PC-9 (cell line): Measurements from ENCODE around the gene IL11. TPM values are rescaled to one million over a fixed set of nuclear protein-coding genes. Genes with fewer than 3 reads are reported as not detected.
"Not testable (repeated sequence)": the region's sequence is repeated elsewhere in the genome, so short reads cannot be mapped to it uniquely, and the experiment has no call there.

ENCODE experiments used
- BruUV-seq: library from RNA; stranded (reverse); fragments of 400-500 nt; replicated peaks from 2 replicates; lab custom pipeline; 2021; lab: Mats Ljungman, UMichigan
- CTCF ChIA-PET: fragments of 300-600 bp; sonication (Branson Sonifier 250); formaldehyde crosslinking; loops from one replicate; lab custom pipeline; 2022; ENCODE audit warnings: antibody characterized with exemption; lab: Charles Lee
- POLR2A ChIA-PET: fragments of 300-600 bp; sonication (Branson Sonifier 250); formaldehyde crosslinking; loops from one replicate; lab custom pipeline; 2022; ENCODE audit warnings: antibody characterized with exemption; ENCODE audit not compliant: unreplicated experiment; lab: Charles Lee
- DNase-seq, 2 experiments: peaks; one replicate each; pipeline versions ENCODE4 v3.0.0 to v3.0.0-alpha.2; 2015 to 2022; ENCODE audit warnings: mixed read lengths in 1 of 2
- H2AFZ ChIP-seq: fragments of 200-600 bp; sonication (generic); 2 replicates; pipeline ENCODE4 v1.8.1; 2017; ENCODE audit warnings: antibody characterized with exemption
- H3F3A ChIP-seq: fragments of 200-600 bp; sonication (generic); 2 replicates; pipeline ENCODE4 v1.8.1; 2017; ENCODE audit warnings: antibody characterized with exemption, mild to moderate bottlenecking, low read depth; ENCODE audit not compliant: insufficient read depth
- H3K27ac ChIP-seq: fragments of 200-600 bp; sonication (generic); 2 replicates; pipeline ENCODE4 v1.6.1; 2016; ENCODE audit warnings: mixed run types
- H3K27me3 ChIP-seq: fragments of 200-600 bp; sonication (generic); 2 replicates; pipeline ENCODE4 v1.6.1; 2016; ENCODE audit warnings: low read depth, mixed run types; ENCODE audit not compliant: insufficient read depth
- H3K36me3 ChIP-seq: fragments of 200-600 bp; sonication (generic); 2 replicates; pipeline ENCODE4 v1.6.1; 2016; ENCODE audit warnings: low read depth, mixed run types
- H3K4me1 ChIP-seq: fragments of 200-600 bp; sonication (generic); replicated peaks from 2 replicates; pipeline ENCODE4 v1.6.1; 2016; ENCODE audit warnings: mixed run types; ENCODE audit not compliant: insufficient read depth
- H3K4me2 ChIP-seq: fragments of 200-600 bp; sonication (generic); 2 replicates; pipeline ENCODE4 v1.6.1; 2017; ENCODE audit warnings: mixed run types
- H3K4me3 ChIP-seq: fragments of 200-600 bp; sonication (generic); 2 replicates; pipeline ENCODE4 v1.6.1; 2016; ENCODE audit warnings: mixed run types
- H3K79me2 ChIP-seq: fragments of 200-600 bp; sonication (generic); 2 replicates; pipeline ENCODE4 v1.6.1; 2017; ENCODE audit warnings: low read depth, mixed run types
- H3K9me2 ChIP-seq: fragments of 200-600 bp; sonication (generic); 2 replicates; pipeline ENCODE4 v1.8.1; 2017; ENCODE audit warnings: mild to moderate bottlenecking; ENCODE audit not compliant: insufficient read depth
- H3K9me3 ChIP-seq: fragments of 200-600 bp; sonication (generic); 2 replicates; pipeline ENCODE4 v1.8.1; 2016; ENCODE audit warnings: low read depth; ENCODE audit not compliant: insufficient read depth
- H4K20me1 ChIP-seq: fragments of 200-600 bp; sonication (generic); 2 replicates; pipeline ENCODE4 v1.8.1; 2017; ENCODE audit not compliant: insufficient read depth
- EZH2 ChIP-seq: fragments of 200-600 bp; sonication (generic); IDR thresholded peaks from 2 replicates; pipeline ENCODE4 v1.8.0; 2017; ENCODE audit warnings: antibody characterized with exemption, low read depth
- intact Hi-C: fragments of 100-400 bp; cut with micrococcal nuclease; formaldehyde crosslinking; loops from one replicate; pipeline ENCODE4 v1.10.0; 2022; ENCODE audit not compliant: unreplicated experiment
- total RNA-seq: library from RNA; stranded (reverse); gene quantifications from 2 replicates; pipeline ENCODE4 v1.2.3, GENCODE V29; 2021
- TF ChIP-seq, protein P1 (sequence below): fragments of 200-600 bp; sonication (generic); conservative IDR thresholded peaks from 2 replicates; pipeline ENCODE4 v1.6.1; 2017; ENCODE audit warnings: mixed run types, antibody characterized with exemption, mild to moderate bottlenecking, moderate library complexity

The IL11 gene
- total RNA-seq, 1 experiment from 2014 or later, result 4.1 TPM

GRCh38 chr19:55328774-55329318 is 41.4 kb downstream of the IL11 start:
- CTCF ChIA-PET, DNase-seq: not testable (repeated sequence)

DNA sequence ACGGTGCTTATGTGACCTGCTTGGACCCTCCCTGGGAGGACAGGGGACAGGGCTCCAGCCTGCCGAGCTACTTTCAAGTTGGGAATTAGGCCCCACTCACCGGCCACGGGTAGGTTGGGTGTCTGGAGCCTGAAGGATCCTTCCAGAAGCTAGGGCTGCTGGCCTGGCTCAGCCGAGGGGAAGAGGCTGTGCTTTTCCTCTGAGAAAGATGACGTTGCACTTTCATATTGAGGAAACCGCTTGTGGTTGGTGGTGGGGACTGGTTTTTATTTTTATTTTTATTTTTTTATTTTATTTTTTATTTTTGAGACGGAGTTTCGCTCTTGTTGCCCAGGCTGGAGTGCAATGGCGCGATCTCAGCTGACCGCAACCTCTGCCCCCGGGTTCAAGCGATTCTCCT is 45.1 kb downstream of the IL11 start, which contains the start of gene TMEM150B:
TMEM150B (minus strand) TSS at position 170 of the 400 bp plus-strand sequence. CDS start 4,305 bp downstream, outside the sequence.
- ChIA-PET CTCF (no interaction called here), POLR2A (no interaction called here)
- TF ChIP-seq EZH2, result no peak
- TF ChIP-seq, protein P1, sequence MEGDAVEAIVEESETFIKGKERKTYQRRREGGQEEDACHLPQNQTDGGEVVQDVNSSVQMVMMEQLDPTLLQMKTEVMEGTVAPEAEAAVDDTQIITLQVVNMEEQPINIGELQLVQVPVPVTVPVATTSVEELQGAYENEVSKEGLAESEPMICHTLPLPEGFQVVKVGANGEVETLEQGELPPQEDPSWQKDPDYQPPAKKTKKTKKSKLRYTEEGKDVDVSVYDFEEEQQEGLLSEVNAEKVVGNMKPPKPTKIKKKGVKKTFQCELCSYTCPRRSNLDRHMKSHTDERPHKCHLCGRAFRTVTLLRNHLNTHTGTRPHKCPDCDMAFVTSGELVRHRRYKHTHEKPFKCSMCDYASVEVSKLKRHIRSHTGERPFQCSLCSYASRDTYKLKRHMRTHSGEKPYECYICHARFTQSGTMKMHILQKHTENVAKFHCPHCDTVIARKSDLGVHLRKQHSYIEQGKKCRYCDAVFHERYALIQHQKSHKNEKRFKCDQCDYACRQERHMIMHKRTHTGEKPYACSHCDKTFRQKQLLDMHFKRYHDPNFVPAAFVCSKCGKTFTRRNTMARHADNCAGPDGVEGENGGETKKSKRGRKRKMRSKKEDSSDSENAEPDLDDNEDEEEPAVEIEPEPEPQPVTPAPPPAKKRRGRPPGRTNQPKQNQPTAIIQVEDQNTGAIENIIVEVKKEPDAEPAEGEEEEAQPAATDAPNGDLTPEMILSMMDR, result no peak
- H2AFZ ChIP-seq, result no peak within 1 kb of the TSS
- H3K9me3 ChIP-seq, result no peaks in the 10 kb centered on the region
- intact Hi-C loops, result no loop called here
- no peaks in the 10 kb centered on the region for H3K36me3 ChIP-seq
- H3K9me2 ChIP-seq, result no peaks in the 10 kb centered on the region
- H3K4me1 ChIP-seq, result peaks cover 19% of the 10 kb centered on the region
- no peaks in the 10 kb centered on the region for H4K20me1 ChIP-seq
- H3F3A ChIP-seq, result peaks cover 23% of the 10 kb centered on the region; the same call in 1 of the 2 replicates
- no peaks in the 10 kb centered on the region for H3K79me2 ChIP-seq
- H3K27me3 ChIP-seq, result no peaks in the 10 kb centered on the region
- H3K27ac ChIP-seq, result no peak within 1 kb of the TSS
- DNase-seq, result no peak
- H3K4me3 ChIP-seq, result no peak within 1 kb of the TSS
- no peak within 1 kb of the TSS for H3K4me2 ChIP-seq
- BruUV-seq, result no TSS peak

More at GRCh38 chr19:55328774-55329318, 41.4 kb downstream of the IL11 start:
- H3K4me1 ChIP-seq, result peaks cover 17% of the 10 kb centered on the region
- H3K4me2 ChIP-seq, intact Hi-C loops, H3K4me3 ChIP-seq, H3K36me3 ChIP-seq, H3K27ac ChIP-seq, H3K9me2 ChIP-seq, BruUV-seq, H3K79me2 ChIP-seq, H3K9me3 ChIP-seq, H4K20me1 ChIP-seq, H3K27me3 ChIP-seq, H2AFZ ChIP-seq: not testable (repeated sequence)
- POLR2A ChIA-PET, result interaction anchor here (0.6 to 1.9 kb wide), 2 partner anchors 10 to 17 kb away, joined by 7 to 28 read pairs; partner anchors contain the start of gene KMT5C
- peaks cover 33% of the 10 kb centered on the region; the same call in 1 of the 2 replicates for H3F3A ChIP-seq

- CTCF ChIA-PET, result no interaction called here
- intact Hi-C loops, result no loop called here
- Histone ChIP-seq H3K27ac (no peak overlapping the region), H2AFZ (no peak overlapping the region), H3K79me2 (no peaks in the 10 kb centered on the region), H3K36me3 (no peaks in the 10 kb centered on the region), H4K20me1 (no peaks in the 10 kb centered on the region), H3K27me3 (no peaks in the 10 kb centered on the region), H3K4me1 (peaks cover 14% of the 10 kb centered on the region), H3K4me2 (no peak overlapping the region), H3F3A (peaks cover 23% of the 10 kb centered on the region; the same call in 1 of the 2 replicates), H3K9me2 (no peaks in the 10 kb centered on the region), H3K4me3 (no peak overlapping the region), H3K9me3 (no peaks in the 10 kb centered on the region)
- BruUV-seq, result no TSS peak
- no peak for DNase-seq
- POLR2A ChIA-PET, result interaction anchor here (0.6 kb wide), 1 partner anchor 228 kb away, joined by 8 read pairs; no protein-coding TSS in a partner anchor
- TF ChIP-seq, protein P1, result no peak
- TF ChIP-seq EZH2, result no peak
Measured at GRCh38 chr19:55324662-55325061, 45.6 kb downstream of the IL11 start.
